Measurements from ENCODE around the gene MAPK4.

MAPK4 gene

DNA sequence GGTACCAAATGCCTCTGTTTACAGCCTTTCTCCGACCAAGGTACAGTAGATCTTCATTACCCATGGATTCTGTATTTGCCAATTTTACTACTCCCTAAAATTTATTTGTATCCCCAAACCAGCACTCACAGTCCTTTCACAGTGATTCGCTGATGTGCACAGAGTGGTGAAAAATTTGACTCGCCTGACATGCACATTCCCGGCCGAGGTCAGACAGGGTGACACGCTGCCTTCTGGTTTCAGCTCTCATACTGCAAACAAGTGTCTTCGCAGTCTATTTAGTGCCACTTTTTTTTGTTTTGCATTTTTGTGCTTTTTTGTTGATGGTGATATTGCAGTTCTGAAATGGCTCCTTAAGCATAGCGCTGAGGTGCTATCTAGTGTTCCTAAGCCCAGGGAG lies 71.0 kb downstream of the MAPK4 start:
- DNase-seq: no peak
- Histone ChIP-seq H3K9me3 (ENCODE audit: control insufficient read depth, low read length) (no peaks in the 10 kb centered on the region), H3K4me3 (ENCODE audit: insufficient read depth, low read depth, low read length, poor library complexity, severe bottlenecking) (no peak overlapping the region), H3K27me3 (replicated peaks; ENCODE audit: control insufficient read depth, insufficient read depth, low read length, poor library complexity, severe bottlenecking) (no peaks in the 10 kb centered on the region), H3K27ac (ENCODE audit: insufficient read depth, low read length, poor library complexity, severe bottlenecking) (no peak overlapping the region), H3K4me1 (ENCODE audit: control insufficient read depth, insufficient read depth, low read length, poor library complexity, severe bottlenecking) (no peaks in the 10 kb centered on the region), H3K36me3 (ENCODE audit: control insufficient read depth, insufficient read depth, low read length) (no peaks in the 10 kb centered on the region)

DNA sequence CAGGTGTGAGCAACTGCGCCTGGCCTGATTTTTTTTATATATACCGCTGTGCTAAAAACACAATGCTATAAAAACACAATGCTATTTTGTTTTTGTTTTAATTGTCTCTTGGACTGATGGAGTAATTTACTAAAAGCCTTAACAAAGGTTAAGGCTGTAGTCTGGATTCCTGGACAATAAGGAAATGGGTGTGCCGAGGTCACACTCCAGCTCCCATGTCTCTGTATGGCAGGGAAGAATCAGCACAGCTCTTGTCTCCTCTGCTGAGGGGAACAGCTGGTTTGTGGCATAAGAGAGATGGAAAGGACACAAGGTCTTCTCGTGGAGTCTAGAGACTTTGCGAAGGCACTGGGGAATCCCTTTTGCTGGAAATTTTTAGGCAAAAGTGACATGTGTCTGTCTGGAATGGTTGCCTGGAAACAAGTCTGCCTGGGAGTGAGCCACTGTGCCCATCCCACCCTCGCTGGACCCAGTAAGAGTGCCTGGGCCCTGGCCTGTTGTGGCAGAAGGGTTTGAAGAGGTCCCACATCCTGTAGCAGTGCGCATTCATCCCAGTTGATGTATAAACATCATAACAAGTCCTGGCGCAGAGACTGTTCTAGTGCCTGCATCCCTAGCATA lies 73.1 kb downstream of the MAPK4 start:
- DNase-seq: no peak
- Histone ChIP-seq H3K4me3 (ENCODE audit: insufficient read depth, low read depth, low read length, poor library complexity, severe bottlenecking) (no peak overlapping the region), H3K36me3 (ENCODE audit: control insufficient read depth, insufficient read depth, low read length) (no peaks in the 10 kb centered on the region), H3K4me1 (ENCODE audit: control insufficient read depth, insufficient read depth, low read length, poor library complexity, severe bottlenecking) (no peaks in the 10 kb centered on the region), H3K27me3 (replicated peaks; ENCODE audit: control insufficient read depth, insufficient read depth, low read length, poor library complexity, severe bottlenecking) (no peaks in the 10 kb centered on the region), H3K27ac (ENCODE audit: insufficient read depth, low read length, poor library complexity, severe bottlenecking) (no peak overlapping the region), H3K9me3 (ENCODE audit: control insufficient read depth, low read length) (no peaks in the 10 kb centered on the region)

GRCh38 chr18:50633992-50634391 lies 74.1 kb downstream of the MAPK4 start:
- no peak overlapping the region for H3K27ac ChIP-seq (ENCODE audit: insufficient read depth, low read length, poor library complexity, severe bottlenecking)
- H3K36me3 ChIP-seq (ENCODE audit: control insufficient read depth, insufficient read depth, low read length): no peaks in the 10 kb centered on the region
- H3K4me3 ChIP-seq (ENCODE audit: insufficient read depth, low read depth, low read length, poor library complexity, severe bottlenecking): no peak overlapping the region
- DNase-seq: no peak
- H3K4me1 ChIP-seq (ENCODE audit: control insufficient read depth, insufficient read depth, low read length, poor library complexity, severe bottlenecking): no peaks in the 10 kb centered on the region
- no peaks in the 10 kb centered on the region for H3K9me3 ChIP-seq (ENCODE audit: control insufficient read depth, low read length)
- H3K27me3 ChIP-seq (replicated peaks; ENCODE audit: control insufficient read depth, insufficient read depth, low read length, poor library complexity, severe bottlenecking): no peaks in the 10 kb centered on the region

GRCh38 chr18:50636366-50637057 lies 76.6 kb downstream of the MAPK4 start:
- no peak overlapping the region for H3K4me3 ChIP-seq (ENCODE audit: insufficient read depth, low read depth, low read length, poor library complexity, severe bottlenecking)
- H3K9me3 ChIP-seq (ENCODE audit: control insufficient read depth, low read length): no peaks in the 10 kb centered on the region
- no peaks in the 10 kb centered on the region for H3K27me3 ChIP-seq (replicated peaks; ENCODE audit: control insufficient read depth, insufficient read depth, low read length, poor library complexity, severe bottlenecking)
- no peaks in the 10 kb centered on the region for H3K36me3 ChIP-seq (ENCODE audit: control insufficient read depth, insufficient read depth, low read length)
- no peak for DNase-seq
- no peak overlapping the region for H3K27ac ChIP-seq (ENCODE audit: insufficient read depth, low read length, poor library complexity, severe bottlenecking)
- no peaks in the 10 kb centered on the region for H3K4me1 ChIP-seq (ENCODE audit: control insufficient read depth, insufficient read depth, low read length, poor library complexity, severe bottlenecking)

DNA sequence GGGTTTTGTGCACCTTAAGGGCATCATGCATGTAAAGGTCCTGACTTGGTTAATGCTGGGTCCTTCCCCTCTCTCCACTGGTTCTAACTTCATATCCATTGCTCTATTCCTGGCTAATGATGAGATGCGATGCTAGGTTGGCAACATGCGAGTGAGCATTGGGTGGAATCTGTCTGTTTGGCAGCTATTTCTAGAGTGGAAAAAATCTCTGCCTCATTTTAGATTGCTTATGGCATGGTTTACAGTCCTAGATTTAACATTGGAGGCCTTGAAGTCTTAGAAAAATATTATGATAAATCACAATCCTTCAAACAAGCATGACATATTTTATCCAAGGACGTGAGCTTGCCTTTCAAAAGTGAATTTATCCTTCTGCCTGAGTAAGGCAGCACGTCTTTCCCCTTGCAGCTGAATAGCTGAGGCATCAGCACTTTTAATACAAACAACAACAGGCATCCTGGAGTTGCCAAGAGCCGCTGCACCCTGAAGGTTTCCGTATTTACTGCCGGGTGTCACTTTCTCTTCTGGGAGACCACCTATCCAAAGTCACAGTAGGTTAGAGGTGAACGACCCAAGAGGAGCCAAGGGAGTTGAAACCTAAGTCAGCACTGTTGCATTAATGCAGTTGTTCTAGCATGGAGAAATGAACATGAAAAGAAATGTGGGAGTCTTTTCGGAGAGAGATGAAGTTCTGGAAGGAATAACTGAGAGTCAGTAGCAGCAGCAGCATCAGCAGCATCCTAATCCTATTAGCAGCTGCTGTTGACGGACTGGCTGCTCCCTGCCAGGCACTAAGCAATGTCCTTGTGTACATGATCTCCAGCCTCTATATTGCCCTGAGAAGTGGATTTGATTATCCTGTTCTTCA lies 78.4 kb downstream of the MAPK4 start:
- no peaks in the 10 kb centered on the region for H3K36me3 ChIP-seq (ENCODE audit: control insufficient read depth, insufficient read depth, low read length)
- no peak for DNase-seq
- no peak overlapping the region for H3K27ac ChIP-seq (ENCODE audit: insufficient read depth, low read length, poor library complexity, severe bottlenecking)
- no peaks in the 10 kb centered on the region for H3K4me1 ChIP-seq (ENCODE audit: control insufficient read depth, insufficient read depth, low read length, poor library complexity, severe bottlenecking)
- no peaks in the 10 kb centered on the region for H3K9me3 ChIP-seq (ENCODE audit: control insufficient read depth, low read length)
- no peaks in the 10 kb centered on the region for H3K27me3 ChIP-seq (replicated peaks; ENCODE audit: control insufficient read depth, insufficient read depth, low read length, poor library complexity, severe bottlenecking)
- no peak overlapping the region for H3K4me3 ChIP-seq (ENCODE audit: insufficient read depth, low read depth, low read length, poor library complexity, severe bottlenecking)

- DNase-seq: no peak
- Histone ChIP-seq H3K27me3 (replicated peaks; ENCODE audit: control insufficient read depth, insufficient read depth, low read length, poor library complexity, severe bottlenecking) (no peaks in the 10 kb centered on the region), H3K36me3 (ENCODE audit: control insufficient read depth, insufficient read depth, low read length) (no peaks in the 10 kb centered on the region), H3K27ac (ENCODE audit: insufficient read depth, low read length, poor library complexity, severe bottlenecking) (no peak overlapping the region), H3K9me3 (ENCODE audit: control insufficient read depth, low read length) (no peaks in the 10 kb centered on the region), H3K4me1 (ENCODE audit: control insufficient read depth, insufficient read depth, low read length, poor library complexity, severe bottlenecking) (no peaks in the 10 kb centered on the region), H3K4me3 (ENCODE audit: insufficient read depth, low read depth, low read length, poor library complexity, severe bottlenecking) (no peak overlapping the region)
Observed at GRCh38 chr18:50638884-50639420, 79.1 kb downstream of the MAPK4 start.

DNA sequence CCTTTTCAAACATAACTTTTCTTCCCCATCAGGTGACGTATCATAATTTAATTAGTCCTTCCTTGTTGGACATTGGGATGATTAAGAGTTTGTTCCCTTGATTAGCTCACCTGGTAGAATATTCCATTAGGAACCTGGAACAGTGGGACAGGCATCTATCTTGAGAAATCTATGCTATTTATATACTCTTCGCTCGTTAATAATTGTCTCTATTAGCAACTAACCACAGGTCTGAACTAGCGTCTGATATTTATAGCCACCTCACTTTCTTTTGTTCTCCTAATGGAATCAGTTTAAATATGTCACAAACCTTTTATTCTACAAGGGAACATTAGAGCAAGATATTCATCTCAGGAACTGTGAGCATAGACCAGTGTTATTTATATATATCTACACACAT lies 79.8 kb downstream of the MAPK4 start:
- no peak overlapping the region for H3K27ac ChIP-seq (ENCODE audit: insufficient read depth, low read length, poor library complexity, severe bottlenecking)
- no peak overlapping the region for H3K4me3 ChIP-seq (ENCODE audit: insufficient read depth, low read depth, low read length, poor library complexity, severe bottlenecking)
- H3K4me1 ChIP-seq (ENCODE audit: control insufficient read depth, insufficient read depth, low read length, poor library complexity, severe bottlenecking): no peaks in the 10 kb centered on the region
- no peaks in the 10 kb centered on the region for H3K27me3 ChIP-seq (replicated peaks; ENCODE audit: control insufficient read depth, insufficient read depth, low read length, poor library complexity, severe bottlenecking)
- H3K36me3 ChIP-seq (ENCODE audit: control insufficient read depth, insufficient read depth, low read length): no peaks in the 10 kb centered on the region
- no peaks in the 10 kb centered on the region for H3K9me3 ChIP-seq (ENCODE audit: control insufficient read depth, low read length)
- DNase-seq: no peak

DNA sequence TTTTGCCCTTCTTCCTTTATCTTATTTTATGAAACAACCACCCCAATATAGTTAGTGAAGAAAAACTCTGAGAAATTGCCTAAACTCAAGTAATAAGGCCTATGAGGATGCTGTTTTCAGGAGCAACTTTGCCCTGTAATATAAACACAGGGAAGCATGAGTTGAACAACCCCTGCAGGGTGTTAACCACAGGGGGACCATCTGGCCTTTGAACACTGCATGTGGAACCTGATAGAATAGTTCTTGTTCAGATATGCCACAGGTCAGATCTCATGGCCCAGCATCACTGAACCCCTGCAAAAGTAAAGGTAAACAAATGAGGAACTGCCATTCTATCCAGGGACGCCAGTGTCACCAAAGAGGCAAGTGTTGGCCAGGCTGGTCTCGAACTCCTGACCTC lies 82.6 kb downstream of the MAPK4 start:
- Histone ChIP-seq H3K4me1 (ENCODE audit: control insufficient read depth, insufficient read depth, low read length, poor library complexity, severe bottlenecking) (no peaks in the 10 kb centered on the region), H3K9me3 (ENCODE audit: control insufficient read depth, low read length) (no peaks in the 10 kb centered on the region), H3K27me3 (replicated peaks; ENCODE audit: control insufficient read depth, insufficient read depth, low read length, poor library complexity, severe bottlenecking) (no peaks in the 10 kb centered on the region), H3K36me3 (ENCODE audit: control insufficient read depth, insufficient read depth, low read length) (no peaks in the 10 kb centered on the region), H3K27ac (ENCODE audit: insufficient read depth, low read length, poor library complexity, severe bottlenecking) (no peak overlapping the region), H3K4me3 (ENCODE audit: insufficient read depth, low read depth, low read length, poor library complexity, severe bottlenecking) (no peak overlapping the region)
- DNase-seq: no peak

DNA sequence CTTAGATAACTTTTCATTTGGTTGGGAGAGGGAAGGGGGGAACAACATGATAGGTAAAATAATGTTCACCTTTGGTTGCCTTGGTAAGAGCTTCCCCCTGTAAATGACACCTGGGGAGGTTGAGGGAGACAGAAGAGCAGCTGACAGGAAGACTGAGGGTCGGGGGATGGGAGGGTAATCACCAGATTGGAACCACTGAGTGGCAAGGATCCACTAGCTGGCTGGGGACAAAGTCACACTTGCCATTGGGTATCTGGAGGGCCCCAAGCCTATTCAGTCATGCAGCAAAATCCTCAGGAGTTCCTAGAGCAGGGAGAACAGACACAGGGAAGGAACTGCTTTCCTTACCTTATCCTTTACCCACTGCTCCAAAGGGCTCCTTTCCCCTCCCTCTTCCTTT lies 84.3 kb downstream of the MAPK4 start:
- no peak overlapping the region for H3K27ac ChIP-seq (ENCODE audit: insufficient read depth, low read length, poor library complexity, severe bottlenecking)
- H3K4me1 ChIP-seq (ENCODE audit: control insufficient read depth, insufficient read depth, low read length, poor library complexity, severe bottlenecking): no peaks in the 10 kb centered on the region
- H3K4me3 ChIP-seq (ENCODE audit: insufficient read depth, low read depth, low read length, poor library complexity, severe bottlenecking): no peak overlapping the region
- no peaks in the 10 kb centered on the region for H3K36me3 ChIP-seq (ENCODE audit: control insufficient read depth, insufficient read depth, low read length)
- H3K27me3 ChIP-seq (replicated peaks; ENCODE audit: control insufficient read depth, insufficient read depth, low read length, poor library complexity, severe bottlenecking): no peaks in the 10 kb centered on the region
- DNase-seq: no peak
- H3K9me3 ChIP-seq (ENCODE audit: control insufficient read depth, low read length): no peaks in the 10 kb centered on the region

- Histone ChIP-seq H3K4me1 (ENCODE audit: control insufficient read depth, insufficient read depth, low read length, poor library complexity, severe bottlenecking) (no peaks in the 10 kb centered on the region), H3K27me3 (replicated peaks; ENCODE audit: control insufficient read depth, insufficient read depth, low read length, poor library complexity, severe bottlenecking) (no peaks in the 10 kb centered on the region), H3K36me3 (ENCODE audit: control insufficient read depth, insufficient read depth, low read length) (no peaks in the 10 kb centered on the region), H3K9me3 (ENCODE audit: control insufficient read depth, low read length) (no peaks in the 10 kb centered on the region), H3K4me3 (ENCODE audit: insufficient read depth, low read depth, low read length, poor library complexity, severe bottlenecking) (no peak overlapping the region), H3K27ac (ENCODE audit: insufficient read depth, low read length, poor library complexity, severe bottlenecking) (no peak overlapping the region)
- DNase-seq: no peak
Observed at GRCh38 chr18:50644807-50645206, 84.9 kb downstream of the MAPK4 start.

All from effector memory CD4-positive, alpha-beta T cell (primary cell).